PC-9 (cell line): ENCODE measurements around the gene PSMD6. TPM values are rescaled to one million over a fixed set of nuclear protein-coding genes. Genes with fewer than 3 reads are reported as not detected.

Experiments
- BruUV-seq: library from RNA; stranded (reverse); fragments of 400-500 nt; replicated peaks from 2 replicates; lab custom pipeline; 2021; lab: Mats Ljungman, UMichigan
- CTCF ChIA-PET: fragments of 300-600 bp; sonication (Branson Sonifier 250); formaldehyde crosslinking; loops from one replicate; lab custom pipeline; 2022; ENCODE audit warnings: antibody characterized with exemption; lab: Charles Lee
- POLR2A ChIA-PET: fragments of 300-600 bp; sonication (Branson Sonifier 250); formaldehyde crosslinking; loops from one replicate; lab custom pipeline; 2022; ENCODE audit warnings: antibody characterized with exemption; ENCODE audit not compliant: unreplicated experiment; lab: Charles Lee
- DNase-seq, 2 experiments: peaks; one replicate each; pipeline versions ENCODE4 v3.0.0 to v3.0.0-alpha.2; 2015 to 2022; ENCODE audit warnings: mixed read lengths in 1 of 2
- H2AFZ ChIP-seq: fragments of 200-600 bp; sonication (generic); 2 replicates; pipeline ENCODE4 v1.8.1; 2017; ENCODE audit warnings: antibody characterized with exemption
- H3F3A ChIP-seq: fragments of 200-600 bp; sonication (generic); 2 replicates; pipeline ENCODE4 v1.8.1; 2017; ENCODE audit warnings: antibody characterized with exemption, mild to moderate bottlenecking, low read depth; ENCODE audit not compliant: insufficient read depth
- H3K27ac ChIP-seq: fragments of 200-600 bp; sonication (generic); 2 replicates; pipeline ENCODE4 v1.6.1; 2016; ENCODE audit warnings: mixed run types
- H3K27me3 ChIP-seq: fragments of 200-600 bp; sonication (generic); 2 replicates; pipeline ENCODE4 v1.6.1; 2016; ENCODE audit warnings: low read depth, mixed run types; ENCODE audit not compliant: insufficient read depth
- H3K36me3 ChIP-seq: fragments of 200-600 bp; sonication (generic); 2 replicates; pipeline ENCODE4 v1.6.1; 2016; ENCODE audit warnings: low read depth, mixed run types
- H3K4me1 ChIP-seq: fragments of 200-600 bp; sonication (generic); replicated peaks from 2 replicates; pipeline ENCODE4 v1.6.1; 2016; ENCODE audit warnings: mixed run types; ENCODE audit not compliant: insufficient read depth
- H3K4me2 ChIP-seq: fragments of 200-600 bp; sonication (generic); 2 replicates; pipeline ENCODE4 v1.6.1; 2017; ENCODE audit warnings: mixed run types
- H3K4me3 ChIP-seq: fragments of 200-600 bp; sonication (generic); 2 replicates; pipeline ENCODE4 v1.6.1; 2016; ENCODE audit warnings: mixed run types
- H3K79me2 ChIP-seq: fragments of 200-600 bp; sonication (generic); 2 replicates; pipeline ENCODE4 v1.6.1; 2017; ENCODE audit warnings: low read depth, mixed run types
- H3K9me2 ChIP-seq: fragments of 200-600 bp; sonication (generic); 2 replicates; pipeline ENCODE4 v1.8.1; 2017; ENCODE audit warnings: mild to moderate bottlenecking; ENCODE audit not compliant: insufficient read depth
- H3K9me3 ChIP-seq: fragments of 200-600 bp; sonication (generic); 2 replicates; pipeline ENCODE4 v1.8.1; 2016; ENCODE audit warnings: low read depth; ENCODE audit not compliant: insufficient read depth
- H4K20me1 ChIP-seq: fragments of 200-600 bp; sonication (generic); 2 replicates; pipeline ENCODE4 v1.8.1; 2017; ENCODE audit not compliant: insufficient read depth
- CTCF ChIP-seq: fragments of 200-600 bp; sonication (generic); conservative IDR thresholded peaks from 2 replicates; pipeline ENCODE4 v1.6.1; 2017; ENCODE audit warnings: mixed run types, antibody characterized with exemption, mild to moderate bottlenecking, moderate library complexity
- EZH2 ChIP-seq: fragments of 200-600 bp; sonication (generic); IDR thresholded peaks from 2 replicates; pipeline ENCODE4 v1.8.0; 2017; ENCODE audit warnings: antibody characterized with exemption, low read depth
- intact Hi-C: fragments of 100-400 bp; cut with micrococcal nuclease; formaldehyde crosslinking; loops from one replicate; pipeline ENCODE4 v1.10.0; 2022; ENCODE audit not compliant: unreplicated experiment
- total RNA-seq: library from RNA; stranded (reverse); gene quantifications from 2 replicates; pipeline ENCODE4 v1.2.3, GENCODE V29; 2021

PSMD6 gene
- total RNA-seq, 1 experiment from 2014 or later, result 68.8 TPM

- CTCF ChIA-PET, result no interaction called here
- peaks cover 8% of the 10 kb centered on the region for H3K79me2 ChIP-seq
- peaks cover 16% of the 10 kb centered on the region for H3K4me1 ChIP-seq
These were observed 51.1 kb downstream of the PSMD6 start for GRCh38 chr3:63972196-63972595.

GRCh38 chr3:63970631-63971475 lies 52.4 kb downstream of the PSMD6 start:
- intact Hi-C loops, result no loop called here
- POLR2A ChIA-PET, result no interaction called here
- no peak overlapping the region for H2AFZ ChIP-seq
- peaks cover 4% of the 10 kb centered on the region; the same call in 1 of the 2 replicates for H3K79me2 ChIP-seq
- BruUV-seq, result no TSS peak
- no peaks in the 10 kb centered on the region for H3K9me3 ChIP-seq
- peaks cover 7% of the 10 kb centered on the region; the same call in 1 of the 2 replicates for H4K20me1 ChIP-seq
- no peak overlapping the region for H3K27ac ChIP-seq
- H3K4me1 ChIP-seq, result peaks cover 3% of the 10 kb centered on the region
- H3K27me3 ChIP-seq, result no peaks in the 10 kb centered on the region
- CTCF ChIA-PET, result no interaction called here
- no peak for TF ChIP-seq EZH2
- no peak for TF ChIP-seq CTCF
- H3K4me3 ChIP-seq, result no peak overlapping the region
- no peaks in the 10 kb centered on the region for H3F3A ChIP-seq
- DNase-seq, result no peak
- H3K36me3 ChIP-seq, result no peaks in the 10 kb centered on the region
- H3K9me2 ChIP-seq, result no peaks in the 10 kb centered on the region
- no peak overlapping the region for H3K4me2 ChIP-seq

More at GRCh38 chr3:63972196-63972595, 51.1 kb downstream of the PSMD6 start:
- no peak overlapping the region for H2AFZ ChIP-seq
- H3K36me3 ChIP-seq, result no peaks in the 10 kb centered on the region
- DNase-seq, result no peak
- peaks cover 5% of the 10 kb centered on the region; the same call in 1 of the 2 replicates for H4K20me1 ChIP-seq
- BruUV-seq, result no TSS peak
- no peaks in the 10 kb centered on the region for H3K9me3 ChIP-seq
- TF ChIP-seq EZH2 (no peak), CTCF (no peak)
- intact Hi-C loops, result no loop called here
- 0 out of 2 replicates have a peak, but pooled peaks cover 4% of the 10 kb centered on the region for H3F3A ChIP-seq
- H3K27ac ChIP-seq, result no peak overlapping the region
- POLR2A ChIA-PET, result interaction anchor here (0.6 kb wide), 1 partner anchor 31 kb away, joined by 4 read pairs; no protein-coding TSS in a partner anchor
- H3K27me3 ChIP-seq, result no peaks in the 10 kb centered on the region
- H3K9me2 ChIP-seq, result no peaks in the 10 kb centered on the region
- no peak overlapping the region for H3K4me2 ChIP-seq
- no peak overlapping the region for H3K4me3 ChIP-seq

- no peaks in the 10 kb centered on the region for H3K27me3 ChIP-seq
- TF ChIP-seq EZH2 (no peak), CTCF (no peak)
- no peak overlapping the region for H3K27ac ChIP-seq
- CTCF ChIA-PET, result no interaction called here
- BruUV-seq, result no TSS peak
- H4K20me1 ChIP-seq, result peaks cover 8% of the 10 kb centered on the region; the same call in 1 of the 2 replicates
- POLR2A ChIA-PET, result no interaction called here
- H3K9me2 ChIP-seq, result no peaks in the 10 kb centered on the region
- intact Hi-C loops, result no loop called here
- H3K4me3 ChIP-seq, result no peak overlapping the region
- no peak for DNase-seq
- no peaks in the 10 kb centered on the region for H3K9me3 ChIP-seq
- H3K4me1 ChIP-seq, result no peaks in the 10 kb centered on the region
- H3K79me2 ChIP-seq, result peaks cover 4% of the 10 kb centered on the region; the same call in 1 of the 2 replicates
- no peak overlapping the region for H3K4me2 ChIP-seq
- no peaks in the 10 kb centered on the region for H3F3A ChIP-seq
- H3K36me3 ChIP-seq, result no peaks in the 10 kb centered on the region
- H2AFZ ChIP-seq, result no peak overlapping the region
These were observed 53.4 kb downstream of the PSMD6 start for GRCh38 chr3:63969876-63970275.
